C4-2B (cell line): ENCODE measurements around the gene LARP4B.

Source experiments
- H3K27ac ChIP-seq: fragments of 450-650 bp; 2 replicates; pipeline ENCODE4 v1.5.1; 2017
- CTCF ChIP-seq: fragments of 450-650 bp; conservative IDR thresholded peaks from 2 replicates; pipeline ENCODE4 v1.5.1; 2017; ENCODE audit warnings: mild to moderate bottlenecking
- ZFX ChIP-seq: fragments of 450-650 bp; IDR thresholded peaks from 2 replicates; pipeline ENCODE4 v1.6.1; 2017

LARP4B gene

GRCh38 chr10:761376-761775 is 170.1 kb downstream of the LARP4B start:
- no peak overlapping the region for H3K27ac ChIP-seq
- TF ChIP-seq ZFX (no peak), CTCF (no peak)

GRCh38 chr10:760622-761021 is 170.9 kb downstream of the LARP4B start:
- H3K27ac ChIP-seq: no peak overlapping the region
- no peak for TF ChIP-seq ZFX
- no peak for TF ChIP-seq CTCF

- TF ChIP-seq CTCF (no peak), ZFX (no peak)
- no peak overlapping the region for H3K27ac ChIP-seq
These were observed 171.5 kb downstream of the LARP4B start for GRCh38 chr10:759898-760477.
